Vagina (tissue), 2 donors: ENCODE measurements around the gene ARHGAP27. TPM values are rescaled to one million over a fixed set of nuclear protein-coding genes. Genes with fewer than 3 reads are reported as not detected.

ENCODE experiments used
- DNase-seq, 2 donors: peaks; one replicate each; pipeline ENCODE4 v3.0.0-alpha.2; 2017; ENCODE audit errors: extremely low spot score in 2 of 2
- H3K27ac ChIP-seq: fragments of 200-600 bp; sonication (generic); one replicate; pipeline ENCODE4 v1.5.1; 2019
- H3K27me3 ChIP-seq: fragments of 200-600 bp; sonication (generic); one replicate; pipeline ENCODE4 v1.5.1; 2019
- H3K36me3 ChIP-seq, 2 donors: fragments of 200-600 bp; sonication (generic); one replicate each; pipeline ENCODE4 v1.5.1; 2017 to 2019
- H3K4me1 ChIP-seq: fragments of 200-600 bp; sonication (generic); one replicate; pipeline ENCODE4 v1.5.1; 2019
- H3K4me3 ChIP-seq, 2 donors: fragments of 200-600 bp; sonication (generic); 1 replicate in 1 of 2; 2 replicates in 1 of 2; pipeline ENCODE4 v1.5.1; 2016 to 2019
- H3K9me3 ChIP-seq: fragments of 200-600 bp; sonication (generic); one replicate; pipeline ENCODE4 v1.5.1; 2019
- POLR2A ChIP-seq, 2 donors: fragments of 450-650 bp; IDR thresholded peaks; one replicate each; pipeline ENCODE4 v1.6.1; 2017; ENCODE audit warnings: antibody characterized with exemption in 2 of 2, mild to moderate bottlenecking in 2 of 2, moderate library complexity in 2 of 2
- POLR2AphosphoS5 ChIP-seq, 2 donors: sonication (generic); formaldehyde crosslinking; IDR thresholded peaks; one replicate each; pipeline ENCODE4 v1.9.0; 2017; ENCODE audit warnings: antibody characterized with exemption in 2 of 2, mild to moderate bottlenecking in 2 of 2, low read depth in 1 of 2; ENCODE audit not compliant: insufficient read depth in 1 of 2
- intact Hi-C: fragments of 100-400 bp; cut with DNase I; formaldehyde crosslinking; loops from one replicate; pipeline ENCODE4 v1.15.1; 2023
- total RNA-seq: library from RNA; depleted of rRNA; stranded (reverse); fragments of >200 nt; gene quantifications from one replicate; pipeline ENCODE4 v1.2.3, GENCODE V29; 2016
- TF ChIP-seq, protein P1 (sequence below), 3 experiments: fragments of 450-650 bp in 2 of 3; fragments of 200-600 bp in 1 of 3; sonication (generic) in 1 of 3; IDR thresholded peaks; one replicate each; pipeline ENCODE4 v1.5.1; 2017 to 2019; ENCODE audit warnings: antibody characterized with exemption in 3 of 3, mild to moderate bottlenecking in 2 of 3, moderate library complexity in 2 of 3

Gene ARHGAP27
- total RNA-seq, 1 donor from 2014 or later, result 80.0 TPM

- Histone ChIP-seq H3K9me3 (no peaks in the 10 kb centered on the region), H3K4me3 (no peak overlapping the region), H3K4me1 (peaks cover 5% of the 10 kb centered on the region), H3K27me3 (no peaks in the 10 kb centered on the region), H3K27ac (no peak overlapping the region), H3K36me3 (no peaks in the 10 kb centered on the region)
- TF ChIP-seq POLR2AphosphoS5 (IDR thresholded peaks at IDR 0.05; ENCODE audit: insufficient read depth in 1 of 2, low read depth in 1 of 2), result no peak
- no peak for TF ChIP-seq POLR2A (IDR thresholded peaks at IDR 0.05)
- TF ChIP-seq, protein P1, sequence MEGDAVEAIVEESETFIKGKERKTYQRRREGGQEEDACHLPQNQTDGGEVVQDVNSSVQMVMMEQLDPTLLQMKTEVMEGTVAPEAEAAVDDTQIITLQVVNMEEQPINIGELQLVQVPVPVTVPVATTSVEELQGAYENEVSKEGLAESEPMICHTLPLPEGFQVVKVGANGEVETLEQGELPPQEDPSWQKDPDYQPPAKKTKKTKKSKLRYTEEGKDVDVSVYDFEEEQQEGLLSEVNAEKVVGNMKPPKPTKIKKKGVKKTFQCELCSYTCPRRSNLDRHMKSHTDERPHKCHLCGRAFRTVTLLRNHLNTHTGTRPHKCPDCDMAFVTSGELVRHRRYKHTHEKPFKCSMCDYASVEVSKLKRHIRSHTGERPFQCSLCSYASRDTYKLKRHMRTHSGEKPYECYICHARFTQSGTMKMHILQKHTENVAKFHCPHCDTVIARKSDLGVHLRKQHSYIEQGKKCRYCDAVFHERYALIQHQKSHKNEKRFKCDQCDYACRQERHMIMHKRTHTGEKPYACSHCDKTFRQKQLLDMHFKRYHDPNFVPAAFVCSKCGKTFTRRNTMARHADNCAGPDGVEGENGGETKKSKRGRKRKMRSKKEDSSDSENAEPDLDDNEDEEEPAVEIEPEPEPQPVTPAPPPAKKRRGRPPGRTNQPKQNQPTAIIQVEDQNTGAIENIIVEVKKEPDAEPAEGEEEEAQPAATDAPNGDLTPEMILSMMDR (IDR thresholded peaks at IDR 0.05), result no peak
- intact Hi-C loops, result no loop called here
- DNase-seq, result peak in 1 of 2 donors; percentile 89
These were observed 65.5 kb downstream of the ARHGAP27 start for GRCh38 chr17:45367216-45367615.

DNA sequence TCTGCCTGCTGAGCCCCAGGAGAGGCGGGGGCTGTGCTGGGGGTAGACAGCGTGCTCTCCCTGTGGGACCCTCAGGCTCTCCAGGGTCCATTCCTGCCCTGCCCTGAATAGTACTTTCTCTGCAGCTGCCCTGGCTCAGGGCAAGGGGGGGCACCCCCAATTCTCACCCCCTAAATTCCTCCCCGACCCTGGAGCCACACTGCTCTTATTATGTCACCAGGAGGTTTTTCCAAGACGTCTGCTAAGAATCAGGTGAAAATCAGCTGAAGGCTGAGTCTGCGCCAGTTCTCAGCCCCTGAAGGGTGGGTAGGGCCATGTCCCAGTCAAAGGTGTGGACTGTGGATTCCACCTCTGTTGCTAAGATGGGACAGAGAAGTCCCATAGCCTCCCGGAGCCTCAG lies 66.0 kb downstream of the ARHGAP27 start:
- Histone ChIP-seq H3K9me3 (no peaks in the 10 kb centered on the region), H3K27me3 (no peaks in the 10 kb centered on the region), H3K36me3 (no peaks in the 10 kb centered on the region), H3K4me3 (no peak overlapping the region), H3K27ac (no peak overlapping the region), H3K4me1 (no peaks in the 10 kb centered on the region)
- peak in 1 of 2 donors; percentile 82 for DNase-seq
- intact Hi-C loops, result no loop called here
- TF ChIP-seq, protein P1 (IDR thresholded peaks at IDR 0.05), result no peak
- TF ChIP-seq POLR2A (IDR thresholded peaks at IDR 0.05) (no peak), POLR2AphosphoS5 (IDR thresholded peaks at IDR 0.05; ENCODE audit: insufficient read depth in 1 of 2, low read depth in 1 of 2) (no peak)

- H3K4me3 ChIP-seq, result no peak overlapping the region
- intact Hi-C loops, result no loop called here
- no peaks in the 10 kb centered on the region for H3K9me3 ChIP-seq
- DNase-seq, result peak in 1 of 2 donors; percentile 64
- no peaks in the 10 kb centered on the region for H3K4me1 ChIP-seq
- no peak for TF ChIP-seq POLR2A (IDR thresholded peaks at IDR 0.05)
- TF ChIP-seq, protein P1 (IDR thresholded peaks at IDR 0.05), result no peak
- no peak for TF ChIP-seq POLR2AphosphoS5 (IDR thresholded peaks at IDR 0.05; ENCODE audit: insufficient read depth in 1 of 2, low read depth in 1 of 2)
- no peak overlapping the region for H3K27ac ChIP-seq
- no peaks in the 10 kb centered on the region for H3K36me3 ChIP-seq
- no peaks in the 10 kb centered on the region for H3K27me3 ChIP-seq
These were observed 66.6 kb downstream of the ARHGAP27 start for GRCh38 chr17:45366049-45366448.

GRCh38 chr17:45364531-45365390 lies 67.9 kb downstream of the ARHGAP27 start:
- TF ChIP-seq, protein P1 (IDR thresholded peaks at IDR 0.05), result no peak
- intact Hi-C loops, result no loop called here

GRCh38 chr17:45363498-45363897 lies 69.2 kb downstream of the ARHGAP27 start:
- H3K36me3 ChIP-seq, result no peaks in the 10 kb centered on the region
- no peaks in the 10 kb centered on the region for H3K27me3 ChIP-seq
- no peaks in the 10 kb centered on the region for H3K4me1 ChIP-seq
- no peak overlapping the region for H3K27ac ChIP-seq
- no peak for TF ChIP-seq POLR2A (IDR thresholded peaks at IDR 0.05)
- DNase-seq, result peak in 1 of 2 donors; percentile 14
- no peaks in the 10 kb centered on the region for H3K9me3 ChIP-seq
- intact Hi-C loops, result no loop called here
- no peak overlapping the region for H3K4me3 ChIP-seq

More at GRCh38 chr17:45364531-45365390, 67.9 kb downstream of the ARHGAP27 start:
- DNase-seq, result peak; percentile 83 to 94
- H3K36me3 ChIP-seq, result no peaks in the 10 kb centered on the region
- no peaks in the 10 kb centered on the region for H3K4me1 ChIP-seq
- H3K27me3 ChIP-seq, result no peaks in the 10 kb centered on the region
- no peaks in the 10 kb centered on the region for H3K9me3 ChIP-seq
- no peak overlapping the region for H3K27ac ChIP-seq
- H3K4me3 ChIP-seq, result no peak overlapping the region
